GM06990 (cell line): ENCODE measurements around the gene MROH2A.

Source experiments
- DNase-seq: peaks from one replicate; pipeline ENCODE4 v3.0.0-alpha.2; 2011; ENCODE audit not compliant: insufficient read length; ENCODE audit errors: extremely low read depth
- H3K27me3 ChIP-seq: replicated peaks from 2 replicates; pipeline ENCODE4 v1.6.0; 2011; ENCODE audit warnings: low read length; ENCODE audit not compliant: control insufficient read depth, insufficient read depth
- H3K36me3 ChIP-seq: 2 replicates; pipeline ENCODE4 v1.5.1; 2011; ENCODE audit warnings: low read length; ENCODE audit not compliant: control insufficient read depth, insufficient read depth
- H3K4me3 ChIP-seq: replicated peaks from 2 replicates; pipeline ENCODE4 v1.5.1; 2011; ENCODE audit warnings: low read depth, mild to moderate bottlenecking, control low read depth, low read length
- CTCF ChIP-seq: IDR thresholded peaks from 2 replicates; pipeline ENCODE4 v1.5.1; 2011; ENCODE audit warnings: low read length, control low read depth, mild to moderate bottlenecking, inconsistent platforms; ENCODE audit not compliant: insufficient read depth, poor library complexity, severe bottlenecking

Gene MROH2A

GRCh38 chr2:233850745-233851144 is 72.6 kb downstream of the MROH2A start:
- Histone ChIP-seq H3K36me3 (peaks cover 19% of the 10 kb centered on the region), H3K27me3 (no peaks in the 10 kb centered on the region), H3K4me3 (no peak overlapping the region)
- TF ChIP-seq CTCF = no peak
- DNase-seq = no peak

- Histone ChIP-seq H3K36me3 (peaks cover 19% of the 10 kb centered on the region), H3K4me3 (no peak overlapping the region), H3K27me3 (no peaks in the 10 kb centered on the region)
- no peak for DNase-seq
- no peak for TF ChIP-seq CTCF
These were observed 73.0 kb downstream of the MROH2A start for GRCh38 chr2:233851169-233851568.

- Histone ChIP-seq H3K4me3 (no peak overlapping the region; the same call in 1 of the 2 replicates), H3K36me3 (peaks cover 18% of the 10 kb centered on the region), H3K27me3 (no peaks in the 10 kb centered on the region)
- no peak for DNase-seq
- TF ChIP-seq CTCF = no peak
These were observed 73.9 kb downstream of the MROH2A start for GRCh38 chr2:233852056-233852455.

- no peak for TF ChIP-seq CTCF
- Histone ChIP-seq H3K4me3 (peak overlapping the region; percentile 94), H3K36me3 (peaks cover 11% of the 10 kb centered on the region), H3K27me3 (no peaks in the 10 kb centered on the region)
- DNase-seq = no peak
These were observed 75.2 kb downstream of the MROH2A start for GRCh38 chr2:233853353-233853752.

- no peaks in the 10 kb centered on the region for H3K27me3 ChIP-seq
- H3K4me3 ChIP-seq = peak overlapping the region; percentile 94
- no peak for DNase-seq
- H3K36me3 ChIP-seq = peaks cover 8% of the 10 kb centered on the region
- no peak for TF ChIP-seq CTCF
These were observed 75.7 kb downstream of the MROH2A start for GRCh38 chr2:233853883-233854240.
